CD8-positive, alpha-beta memory T cell (primary cell): Measurements from ENCODE around the gene ACOX1. TPM values are rescaled to one million over a fixed set of nuclear protein-coding genes. Genes with fewer than 3 reads are reported as not detected.

Experiments
- CTCF ChIA-PET: fragments of 350-600 bp; sonication (Branson Sonifier 250); formaldehyde crosslinking; loops from one replicate; lab custom pipeline; 2021; ENCODE audit warnings: antibody characterized with exemption; lab: Charles Lee
- POLR2A ChIA-PET: fragments of 350-600 bp; sonication (Branson Sonifier 250); formaldehyde crosslinking; loops from one replicate; lab custom pipeline; 2021; ENCODE audit warnings: antibody characterized with exemption; lab: Charles Lee
- DNase-seq, 5 donors: peaks; one replicate each; pipeline versions ENCODE4 v3.0.0 to v3.0.0-alpha.2; 2020 to 2022; ENCODE audit warnings: mixed read lengths in 1 of 5
- H3K27ac ChIP-seq: one replicate; pipeline ENCODE4 v1.7.0; 2013; ENCODE audit warnings: low read depth, mild to moderate bottlenecking, low read length, moderate library complexity
- H3K27me3 ChIP-seq: 2 replicates; pipeline ENCODE4 v1.7.0; 2013; ENCODE audit warnings: low read length, mild to moderate bottlenecking; ENCODE audit not compliant: insufficient read depth, poor library complexity, severe bottlenecking
- H3K36me3 ChIP-seq: 2 replicates; pipeline ENCODE4 v1.7.0; 2013; ENCODE audit warnings: mild to moderate bottlenecking, low read length, moderate library complexity; ENCODE audit not compliant: insufficient read depth
- H3K4me1 ChIP-seq: 2 replicates; pipeline ENCODE4 v1.7.0; 2013; ENCODE audit warnings: mild to moderate bottlenecking, low read length, moderate library complexity; ENCODE audit not compliant: insufficient read depth
- H3K4me3 ChIP-seq: 2 replicates; pipeline ENCODE4 v1.7.0; 2013; ENCODE audit warnings: mild to moderate bottlenecking, low read length
- H3K9me3 ChIP-seq: 2 replicates; pipeline ENCODE4 v1.7.0; 2013; ENCODE audit warnings: mild to moderate bottlenecking, low read length
- H3K27ac Mint-ChIP-seq, 8 donors: one replicate each; pipeline ENCODE4 v1.8.0; 2020 to 2021; ENCODE audit warnings: mixed read lengths in 8 of 8, mild to moderate bottlenecking in 6 of 8, inconsistent platforms in 3 of 8, moderate library complexity in 3 of 8
- H3K27me3 Mint-ChIP-seq, 2 donors: one replicate each; pipeline ENCODE4 v1.8.0; 2020 to 2021; ENCODE audit warnings: mixed read lengths in 2 of 2, mild to moderate bottlenecking in 1 of 2, moderate library complexity in 1 of 2
- H3K36me3 Mint-ChIP-seq, 3 donors: one replicate each; pipeline ENCODE4 v1.8.0; 2020 to 2021; ENCODE audit warnings: mixed read lengths in 3 of 3, inconsistent platforms in 1 of 3, mild to moderate bottlenecking in 1 of 3
- H3K4me1 Mint-ChIP-seq, 3 donors: one replicate each; pipeline ENCODE4 v1.8.0; 2020 to 2021; ENCODE audit warnings: mixed read lengths in 3 of 3, inconsistent platforms in 1 of 3, mild to moderate bottlenecking in 1 of 3
- H3K4me3 Mint-ChIP-seq, 7 donors: one replicate each; pipeline ENCODE4 v1.8.0; 2020 to 2021; ENCODE audit warnings: mixed read lengths in 7 of 7, mild to moderate bottlenecking in 6 of 7, moderate library complexity in 4 of 7, inconsistent platforms in 2 of 7
- H3K9me3 Mint-ChIP-seq, 5 donors: one replicate each; pipeline ENCODE4 v1.8.0; 2020 to 2022; ENCODE audit warnings: mixed read lengths in 5 of 5, mild to moderate bottlenecking in 3 of 5, moderate library complexity in 2 of 5, inconsistent platforms in 1 of 5
- polyA plus RNA-seq: library from polyadenylated mRNA; unstranded; fragments of 300-500 nt; fragmentation: Illumina TruSeq; gene quantifications from one replicate; pipeline ENCODE4 v1.2.3, GENCODE V29; 2021
- total RNA-seq, 2 experiments: library from RNA; stranded (reverse); gene quantifications; one replicate each; pipeline ENCODE4 v1.2.3, GENCODE V29; 2021

The ACOX1 gene
- total and polyA plus RNA-seq, 3 experiments from 2014 or later: 15.8 to 36.1 (median 35.1) TPM

DNA sequence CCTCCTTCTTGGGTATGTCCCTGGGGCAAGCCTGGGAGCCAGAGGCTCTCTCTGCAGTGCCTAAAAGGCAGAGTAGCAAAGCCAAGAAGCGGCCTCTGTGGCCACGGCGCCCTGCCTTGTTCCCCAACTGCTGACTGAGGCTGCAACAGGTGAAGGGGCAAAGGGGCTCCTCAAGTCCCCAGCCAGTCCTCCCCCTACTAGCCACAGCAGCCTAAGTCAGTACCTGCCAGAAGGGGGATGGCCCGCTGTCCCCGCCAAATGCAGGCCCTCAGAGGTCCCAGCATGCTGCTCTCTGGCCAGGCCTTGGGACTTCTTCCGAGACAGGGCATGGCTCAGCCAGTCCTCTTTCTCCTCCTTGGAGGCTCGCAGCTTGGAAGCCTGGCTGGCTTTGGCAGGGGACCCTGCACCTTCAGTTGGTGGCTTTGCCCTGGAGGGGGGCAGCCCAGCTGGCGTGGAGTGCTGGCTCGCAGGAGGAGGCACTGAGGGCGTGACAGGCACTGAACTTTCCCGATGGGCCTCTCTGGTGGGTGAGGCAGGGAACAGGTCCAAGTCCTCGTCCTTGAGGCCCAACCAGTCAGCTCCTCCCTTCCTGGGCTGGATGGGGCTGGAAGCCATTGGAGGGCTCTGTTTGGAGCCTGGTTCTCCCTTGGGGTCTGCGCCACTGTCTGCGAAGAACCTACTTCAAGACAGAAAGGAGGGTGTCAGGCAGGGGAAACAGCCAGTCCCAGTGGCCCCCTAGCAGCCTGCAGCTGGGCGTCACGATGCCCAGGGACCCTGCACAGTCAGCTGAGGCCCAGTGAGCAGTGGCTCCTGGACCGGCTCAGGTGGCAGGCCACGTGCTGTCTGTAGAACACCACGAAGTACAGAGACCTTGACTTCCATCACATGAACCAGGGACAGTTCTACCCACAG lies 55.7 kb downstream of the ACOX1 start:
- no peaks in the 10 kb centered on the region for H3K27me3 Mint-ChIP-seq
- Histone ChIP-seq H3K36me3 (no peaks in the 10 kb centered on the region), H3K27me3 (no peaks in the 10 kb centered on the region), H3K4me3 (no peak overlapping the region), H3K9me3 (no peaks in the 10 kb centered on the region), H3K27ac (no peak overlapping the region), H3K4me1 (no peaks in the 10 kb centered on the region)
- H3K36me3 Mint-ChIP-seq: peaks cover 0 to 29% (median 7%) of the 10 kb centered on the region in 3 donors
- DNase-seq: no peak
- peak overlapping the region in 1 of 8 donors; percentile 54 for H3K27ac Mint-ChIP-seq
- H3K4me3 Mint-ChIP-seq: no peak overlapping the region
- ChIA-PET CTCF (no interaction called here), POLR2A (no interaction called here)
- no peaks in the 10 kb centered on the region for H3K9me3 Mint-ChIP-seq
- no peaks in the 10 kb centered on the region for H3K4me1 Mint-ChIP-seq

DNA sequence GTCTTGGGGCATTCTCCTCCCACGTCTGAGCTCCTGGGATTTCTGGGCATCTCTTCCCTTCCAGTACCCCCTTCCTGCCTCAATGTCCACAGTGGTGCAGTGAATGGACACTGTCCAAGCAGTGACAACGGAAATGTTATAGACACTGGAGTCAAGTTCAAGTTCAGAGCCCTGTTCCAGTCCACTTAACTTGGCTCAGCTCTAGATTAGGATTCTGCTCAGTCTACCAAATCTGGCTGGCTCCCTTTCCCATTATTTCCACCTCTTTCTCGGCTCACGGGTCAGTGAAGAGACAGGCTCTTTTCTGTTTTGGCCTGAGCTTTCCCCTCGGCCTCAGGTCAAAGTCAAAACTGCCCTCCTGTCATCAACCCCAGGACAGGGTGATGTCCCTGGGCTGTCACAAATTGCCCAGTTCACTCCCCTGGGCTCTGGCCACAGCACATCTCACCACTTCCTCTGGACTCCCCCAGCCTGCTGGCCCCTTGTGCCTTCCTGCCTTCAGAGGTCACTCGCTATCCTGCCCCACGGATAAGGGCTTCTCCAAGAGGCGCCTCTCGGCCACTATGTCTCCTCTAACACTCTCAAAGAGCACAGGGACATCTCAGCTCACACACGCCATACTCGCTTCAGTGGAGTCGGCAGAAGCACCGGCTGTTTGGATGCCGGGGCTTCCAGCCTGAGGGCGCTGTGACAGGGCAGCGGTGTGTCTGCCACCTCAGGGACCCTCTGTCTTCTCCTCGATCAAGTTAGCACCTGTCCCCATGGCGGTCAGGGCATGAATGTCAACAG lies 56.6 kb downstream of the ACOX1 start:
- H3K27ac Mint-ChIP-seq: peak overlapping the region in 3 of 8 donors; percentile 29 to 54 (median 45)
- DNase-seq: peak in 1 of 5 donors; percentile 20
- no peaks in the 10 kb centered on the region for H3K27me3 ChIP-seq
- H3K36me3 ChIP-seq: no peaks in the 10 kb centered on the region
- no peak overlapping the region for H3K27ac ChIP-seq
- no peak overlapping the region for H3K4me3 Mint-ChIP-seq
- H3K27me3 Mint-ChIP-seq: no peaks in the 10 kb centered on the region
- H3K36me3 Mint-ChIP-seq: peaks cover 0 to 29% (median 7%) of the 10 kb centered on the region in 3 donors
- ChIA-PET POLR2A (no interaction called here), CTCF (interaction anchor here (0.6 kb wide), 1 partner anchor 66 kb away, joined by 3 read pairs; no protein-coding TSS in a partner anchor)
- H3K4me1 ChIP-seq: no peaks in the 10 kb centered on the region
- H3K4me3 ChIP-seq: no peak overlapping the region
- no peaks in the 10 kb centered on the region for H3K9me3 Mint-ChIP-seq
- H3K9me3 ChIP-seq: no peaks in the 10 kb centered on the region
- peaks cover 0 to under 1% (median under 1%) of the 10 kb centered on the region in 3 donors for H3K4me1 Mint-ChIP-seq

DNA sequence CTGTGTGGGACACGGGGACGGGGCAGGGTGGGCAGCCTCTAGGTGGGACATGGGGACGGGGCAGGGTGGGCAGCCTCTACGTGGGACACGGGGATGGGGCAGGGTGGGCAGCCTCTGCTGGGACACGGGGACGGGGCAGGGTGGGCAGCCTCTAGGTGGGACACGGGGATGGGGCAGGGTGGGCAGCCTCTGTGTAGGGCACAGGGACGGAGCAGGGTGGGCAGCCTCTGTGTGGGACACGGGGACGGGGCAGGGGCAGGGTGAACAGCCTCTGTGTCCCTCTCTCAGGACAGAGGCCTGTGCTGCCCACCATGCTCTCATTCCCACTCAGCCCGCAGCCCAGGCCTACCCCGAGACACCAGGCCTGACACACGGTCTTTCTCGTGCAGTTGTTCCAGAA lies 57.4 kb downstream of the ACOX1 start:
- Histone ChIP-seq H3K36me3 (no peaks in the 10 kb centered on the region), H3K9me3 (no peaks in the 10 kb centered on the region), H3K4me1 (no peaks in the 10 kb centered on the region), H3K27ac (no peak overlapping the region), H3K27me3 (no peaks in the 10 kb centered on the region), H3K4me3 (no peak overlapping the region)
- Mint-ChIP-seq H3K27me3 (no peaks in the 10 kb centered on the region), H3K36me3 (peaks cover 0 to 31% (median 7%) of the 10 kb centered on the region in 3 donors), H3K9me3 (no peaks in the 10 kb centered on the region), H3K4me3 (no peak overlapping the region), H3K27ac (no peak overlapping the region), H3K4me1 (peaks cover 3 to 4% (median 4%) of the 10 kb centered on the region in 3 donors)
- POLR2A ChIA-PET: no interaction called here
- CTCF ChIA-PET: interaction anchor here (0.6 kb wide), 1 partner anchor 67 kb away, joined by 3 read pairs; no protein-coding TSS in a partner anchor
- DNase-seq: peak in 1 of 5 donors; percentile 27

DNA sequence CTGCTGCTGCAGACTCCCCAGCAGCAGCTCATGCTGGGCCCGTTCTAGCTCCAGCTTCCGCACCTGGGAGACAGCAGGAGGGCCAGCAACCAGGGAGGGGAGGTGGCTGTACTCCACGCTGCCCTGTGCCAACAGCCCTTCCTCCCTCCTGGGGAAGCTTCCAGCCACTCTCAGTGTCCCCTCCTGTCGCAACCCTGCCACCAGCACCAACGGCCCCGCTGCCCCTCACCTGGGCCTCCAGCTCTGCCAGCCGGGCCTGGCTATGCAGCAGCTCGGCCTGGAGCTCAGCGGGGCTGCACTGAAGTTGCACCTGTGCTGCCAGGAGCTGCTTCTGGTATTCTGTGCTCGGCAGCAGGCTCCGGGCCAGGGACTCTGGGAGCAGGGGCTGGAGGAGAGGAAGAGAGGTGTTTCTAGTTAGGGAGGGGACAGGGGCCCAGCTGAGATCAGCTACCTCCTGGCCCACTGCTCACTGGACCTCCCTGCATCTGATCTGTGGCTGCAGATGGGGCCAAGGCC lies 58.9 kb downstream of the ACOX1 start:
- no peak overlapping the region for H3K4me3 Mint-ChIP-seq
- ChIA-PET CTCF (interaction anchor here (1.0 to 1.2 kb wide), 2 partner anchors 15 to 85 kb away, joined by 3 read pairs; no protein-coding TSS in a partner anchor), POLR2A (no interaction called here)
- H3K27ac Mint-ChIP-seq: peak overlapping the region in 1 of 8 donors; percentile 86
- no peak overlapping the region for H3K4me3 ChIP-seq
- no peaks in the 10 kb centered on the region for H3K27me3 Mint-ChIP-seq
- no peak for DNase-seq
- no peaks in the 10 kb centered on the region for H3K4me1 ChIP-seq
- no peaks in the 10 kb centered on the region for H3K27me3 ChIP-seq
- H3K4me1 Mint-ChIP-seq: peaks cover 4 to 5% (median 4%) of the 10 kb centered on the region in 3 donors
- no peaks in the 10 kb centered on the region for H3K9me3 Mint-ChIP-seq
- peaks cover 0 to 21% (median 4%) of the 10 kb centered on the region in 3 donors for H3K36me3 Mint-ChIP-seq
- no peak overlapping the region for H3K27ac ChIP-seq
- H3K9me3 ChIP-seq: no peaks in the 10 kb centered on the region
- no peaks in the 10 kb centered on the region for H3K36me3 ChIP-seq

DNA sequence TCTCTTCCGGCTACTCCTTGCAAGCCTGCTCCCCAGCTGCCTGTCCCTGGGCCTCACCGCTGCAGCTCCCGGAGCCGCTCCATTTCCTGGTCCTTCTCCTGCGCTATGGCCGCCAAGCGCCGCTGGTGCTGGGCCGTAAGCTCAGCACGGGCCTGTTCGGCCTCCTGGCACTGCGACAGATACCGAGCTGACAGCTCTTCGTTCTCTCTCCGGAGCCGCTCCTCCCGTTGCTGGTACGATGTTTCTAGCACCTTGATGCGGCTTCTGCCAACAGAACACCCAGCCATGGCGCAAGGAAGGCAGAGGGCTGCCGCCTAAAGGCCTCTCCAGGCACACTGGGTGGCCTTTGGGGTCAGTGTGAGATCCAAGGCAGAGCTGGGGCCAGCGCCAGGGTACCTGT lies 59.4 kb downstream of the ACOX1 start:
- H3K4me3 ChIP-seq: no peak overlapping the region
- H3K27me3 Mint-ChIP-seq: no peaks in the 10 kb centered on the region
- no peak overlapping the region for H3K27ac ChIP-seq
- peak overlapping the region in 1 of 8 donors; percentile 86 for H3K27ac Mint-ChIP-seq
- no peaks in the 10 kb centered on the region for H3K4me1 ChIP-seq
- CTCF ChIA-PET: interaction anchor here (1.0 to 1.2 kb wide), 2 partner anchors 14 to 86 kb away, joined by 3 read pairs; no protein-coding TSS in a partner anchor
- peaks cover 0 to 26% (median 4%) of the 10 kb centered on the region in 3 donors for H3K36me3 Mint-ChIP-seq
- no peaks in the 10 kb centered on the region for H3K36me3 ChIP-seq
- DNase-seq: no peak
- no peaks in the 10 kb centered on the region for H3K9me3 ChIP-seq
- peaks cover 4 to 5% (median 4%) of the 10 kb centered on the region in 3 donors for H3K4me1 Mint-ChIP-seq
- POLR2A ChIA-PET: no interaction called here
- H3K9me3 Mint-ChIP-seq: no peaks in the 10 kb centered on the region
- H3K4me3 Mint-ChIP-seq: no peak overlapping the region
- no peaks in the 10 kb centered on the region for H3K27me3 ChIP-seq

DNA sequence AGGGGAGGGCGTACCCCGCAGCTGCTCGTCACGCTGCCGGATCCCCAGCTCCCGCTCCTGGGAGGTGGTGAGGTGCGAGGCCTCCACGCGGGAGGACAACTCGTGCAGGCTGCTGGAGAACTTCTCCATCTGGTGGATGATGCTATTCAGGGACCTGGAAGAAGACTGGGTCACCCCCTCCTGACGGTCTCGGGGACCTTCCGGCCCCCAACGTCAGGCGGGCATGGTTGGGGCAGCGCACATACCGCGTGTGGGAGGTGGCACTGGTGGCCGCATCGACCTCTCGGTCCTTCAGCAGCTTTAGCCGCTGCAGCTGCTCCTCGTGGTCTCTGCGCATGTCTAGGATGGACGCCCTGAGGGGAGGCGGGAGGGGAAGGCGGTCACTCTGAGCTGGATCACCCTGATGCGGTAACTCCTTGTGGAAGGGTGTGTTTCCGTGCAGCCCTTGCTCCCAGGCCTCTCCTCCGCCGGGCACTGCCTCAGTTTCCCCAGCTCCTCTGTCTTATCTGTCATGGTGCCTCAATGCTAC lies 61.0 kb downstream of the ACOX1 start:
- no peaks in the 10 kb centered on the region for H3K27me3 Mint-ChIP-seq
- H3K4me1 Mint-ChIP-seq: peaks cover 4 to 5% (median 4%) of the 10 kb centered on the region in 3 donors

DNA sequence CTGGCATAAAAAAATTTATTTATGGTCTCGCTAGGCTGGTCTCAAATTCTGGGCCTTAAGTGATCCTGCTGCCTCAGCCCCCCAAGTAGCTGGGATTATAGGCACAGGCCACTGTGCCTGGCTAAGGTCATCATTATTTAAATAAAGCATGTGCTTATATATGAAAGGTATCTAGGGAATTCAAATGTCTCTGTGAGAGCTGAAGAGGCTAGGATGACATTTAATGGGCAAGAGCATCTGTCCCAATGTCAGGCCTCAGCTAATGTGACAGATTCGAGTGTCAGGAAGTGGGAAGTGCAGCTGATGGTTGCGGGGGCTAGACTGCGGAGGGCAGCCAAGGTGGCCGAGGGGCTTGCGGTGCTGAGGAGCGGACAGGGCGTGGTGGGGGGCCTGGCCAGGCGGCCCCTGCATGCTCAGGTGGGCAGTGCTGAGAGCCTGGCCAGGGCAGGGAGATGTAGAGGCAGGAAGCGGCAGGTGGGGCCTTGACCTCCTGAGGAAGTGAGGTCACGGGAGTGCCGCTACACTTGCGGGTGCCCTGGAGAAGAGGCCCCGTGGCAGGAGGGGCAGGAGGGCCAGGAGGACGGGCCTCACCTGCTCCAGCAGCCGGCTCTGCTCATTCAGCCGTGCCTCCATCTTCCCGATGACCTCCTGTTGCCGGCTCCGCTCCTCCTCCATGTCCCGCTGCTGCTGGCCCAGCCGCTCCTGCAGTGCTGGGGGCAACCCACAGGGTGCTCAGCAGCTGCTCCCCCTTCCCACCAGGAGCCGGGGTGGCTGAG lies 61.6 kb downstream of the ACOX1 start:
- no peak overlapping the region for H3K27ac ChIP-seq
- DNase-seq: no peak
- ChIA-PET CTCF (interaction anchor here (0.8 to 1.2 kb wide), 2 partner anchors 88 kb away, joined by 3 to 4 read pairs; no protein-coding TSS in a partner anchor), POLR2A (no interaction called here)
- no peaks in the 10 kb centered on the region for H3K36me3 ChIP-seq
- H3K36me3 Mint-ChIP-seq: peaks cover 0 to 31% (median 2%) of the 10 kb centered on the region in 3 donors
- H3K4me1 Mint-ChIP-seq: peaks cover 4 to 5% (median 4%) of the 10 kb centered on the region in 3 donors
- H3K27ac Mint-ChIP-seq: peak overlapping the region in 7 of 8 donors; percentile 3 to 96 (median 85)
- no peaks in the 10 kb centered on the region for H3K27me3 ChIP-seq
- no peaks in the 10 kb centered on the region for H3K4me1 ChIP-seq
- no peak overlapping the region for H3K4me3 ChIP-seq
- H3K9me3 Mint-ChIP-seq: no peaks in the 10 kb centered on the region
- peak overlapping the region in 2 of 7 donors; percentile 24 to 67 for H3K4me3 Mint-ChIP-seq
- H3K27me3 Mint-ChIP-seq: no peaks in the 10 kb centered on the region
- no peaks in the 10 kb centered on the region for H3K9me3 ChIP-seq

More for the DNA sequence above, 61.0 kb downstream of the ACOX1 start:
- POLR2A ChIA-PET: no interaction called here
- H3K27ac Mint-ChIP-seq: peak overlapping the region in 1 of 8 donors; percentile 42
- no peaks in the 10 kb centered on the region for H3K9me3 Mint-ChIP-seq
- no peaks in the 10 kb centered on the region for H3K36me3 ChIP-seq
- no peak overlapping the region for H3K27ac ChIP-seq
- H3K9me3 ChIP-seq: no peaks in the 10 kb centered on the region
- CTCF ChIA-PET: interaction anchor here (1.2 kb wide), 1 partner anchor 88 kb away, joined by 4 read pairs; no protein-coding TSS in a partner anchor
- H3K4me1 ChIP-seq: no peaks in the 10 kb centered on the region
- no peak overlapping the region for H3K4me3 Mint-ChIP-seq
- no peak for DNase-seq
- H3K36me3 Mint-ChIP-seq: peaks cover 0 to 32% (median 4%) of the 10 kb centered on the region in 3 donors
- H3K27me3 ChIP-seq: no peaks in the 10 kb centered on the region
- no peak overlapping the region for H3K4me3 ChIP-seq
